Activated naive CD4-positive, alpha-beta T cell (primary cell): Measurements from ENCODE around the gene TBC1D21.

Experiments used
- DNase-seq, 4 experiments: peaks; one replicate each; lab custom pipeline; 2025; lab: John Stamatoyannopoulos, UW

TBC1D21 gene

DNA sequence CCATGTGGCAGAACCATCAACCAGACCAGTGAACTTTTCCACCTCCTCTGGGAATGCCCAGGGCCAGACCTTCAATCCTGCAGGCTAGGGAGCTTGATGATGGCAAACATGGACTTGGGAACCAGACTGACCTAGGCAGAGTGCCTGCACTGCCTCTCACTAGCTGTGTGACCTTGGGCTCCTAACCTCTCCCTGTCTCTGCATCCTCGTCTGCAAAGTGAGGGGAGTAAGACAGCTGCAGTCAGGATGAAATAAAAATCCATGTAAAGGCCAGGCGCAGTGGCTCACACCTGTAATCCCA lies 35.4 kb downstream of the TBC1D21 start:
- DNase-seq, result no peak

DNA sequence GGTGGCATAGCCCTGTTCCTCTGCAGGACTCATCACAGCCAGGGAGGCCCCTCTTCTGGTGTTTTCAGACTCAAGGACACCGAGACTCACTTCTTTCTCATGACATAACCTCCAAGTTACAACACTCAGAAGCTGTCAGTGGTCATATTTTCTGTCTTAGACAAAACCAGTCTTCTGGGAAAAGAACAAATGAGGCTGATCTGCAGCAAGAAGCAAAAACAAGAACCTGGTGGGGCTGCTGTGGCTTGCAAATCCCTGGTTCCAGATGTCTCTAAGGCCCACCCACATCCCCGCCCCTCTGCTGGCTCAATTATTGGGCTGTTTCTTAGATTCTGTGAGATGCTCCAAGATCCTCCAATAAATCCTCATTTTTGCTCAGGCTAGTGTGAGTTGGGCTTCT lies 36.3 kb downstream of the TBC1D21 start:
- no peak for DNase-seq

DNA sequence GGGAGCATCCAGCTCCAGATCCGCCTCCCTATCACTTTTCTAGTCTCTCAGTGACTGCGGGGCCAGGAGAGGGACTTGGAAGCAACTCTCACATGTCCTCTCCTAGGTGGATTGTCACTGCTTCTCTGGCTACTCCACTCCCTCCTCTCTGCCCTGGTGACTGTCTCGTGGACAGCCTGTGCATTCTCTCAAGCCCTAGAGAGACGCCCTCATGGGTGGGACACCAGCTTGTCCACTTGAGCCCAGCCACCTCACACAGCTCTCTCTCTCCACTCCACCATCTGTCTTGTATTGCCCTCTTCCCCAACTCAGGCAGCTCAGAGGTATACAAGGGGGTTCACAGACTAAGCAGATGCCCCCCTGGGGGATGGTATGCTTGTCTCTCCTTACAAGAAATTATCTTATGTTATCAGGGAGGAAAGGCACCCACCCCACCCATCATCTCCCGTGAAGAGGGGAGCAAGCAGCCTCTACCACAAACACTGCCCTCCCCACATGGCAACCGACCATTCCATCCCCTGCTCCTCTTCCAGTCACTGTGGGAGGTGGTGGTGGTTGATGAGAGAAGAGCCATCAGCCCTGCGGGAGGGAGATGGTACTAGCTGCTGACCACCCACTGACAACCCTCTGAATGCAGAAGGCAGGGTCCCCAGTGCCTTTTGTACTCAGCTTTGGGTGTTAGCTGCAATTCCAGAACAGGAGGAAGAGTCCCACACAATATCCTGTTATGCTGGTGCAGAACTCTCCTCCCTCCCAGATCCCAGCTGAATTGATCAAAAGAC lies 37.3 kb downstream of the TBC1D21 start:
- DNase-seq, result no peak

DNA sequence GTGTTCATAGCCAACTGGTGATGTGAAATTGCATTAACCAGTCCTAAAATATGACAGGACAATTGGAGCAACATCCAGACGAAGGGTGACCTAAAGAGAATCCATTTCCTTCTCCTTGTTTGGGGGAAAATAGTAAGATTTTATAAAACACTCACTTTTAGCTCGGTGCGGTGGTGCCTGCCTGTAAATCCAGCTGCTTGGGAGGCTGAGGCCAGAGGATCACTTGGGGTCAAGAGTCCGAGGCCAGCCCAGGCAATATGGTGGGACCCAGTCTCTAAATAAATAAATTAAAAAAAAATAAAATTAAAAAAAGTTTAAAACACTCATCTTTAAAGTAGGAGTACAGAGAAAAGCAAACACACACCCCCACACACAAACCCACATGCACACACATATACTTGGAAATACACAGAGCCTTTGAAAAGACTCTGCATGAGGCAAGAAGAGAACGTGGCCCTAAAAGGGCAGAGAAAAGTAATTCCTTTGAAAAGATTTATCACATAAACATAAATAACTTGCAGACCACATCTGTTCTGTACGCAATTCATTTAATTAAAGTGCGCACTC lies 38.7 kb downstream of the TBC1D21 start:
- no peak for DNase-seq

DNA sequence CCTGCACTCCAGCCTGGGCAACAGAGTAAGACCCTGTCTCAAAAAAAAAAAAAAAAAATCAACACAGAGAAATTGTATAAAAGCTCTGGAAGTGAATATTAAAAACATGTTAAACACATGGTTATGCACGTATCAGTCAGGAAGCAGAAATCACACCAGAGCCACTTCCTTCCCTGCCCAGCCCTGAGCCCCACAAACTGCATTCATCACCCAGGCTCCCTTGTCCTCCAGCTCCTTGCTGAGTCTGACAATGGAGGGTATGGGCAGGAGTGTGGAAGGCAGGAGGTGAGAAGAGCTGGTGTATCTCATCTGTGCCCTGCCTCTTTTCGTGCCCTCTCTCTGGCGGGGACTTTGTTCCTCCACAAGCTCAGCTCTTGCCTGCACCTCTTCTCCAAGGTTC lies 40.8 kb downstream of the TBC1D21 start:
- no peak for DNase-seq

DNA sequence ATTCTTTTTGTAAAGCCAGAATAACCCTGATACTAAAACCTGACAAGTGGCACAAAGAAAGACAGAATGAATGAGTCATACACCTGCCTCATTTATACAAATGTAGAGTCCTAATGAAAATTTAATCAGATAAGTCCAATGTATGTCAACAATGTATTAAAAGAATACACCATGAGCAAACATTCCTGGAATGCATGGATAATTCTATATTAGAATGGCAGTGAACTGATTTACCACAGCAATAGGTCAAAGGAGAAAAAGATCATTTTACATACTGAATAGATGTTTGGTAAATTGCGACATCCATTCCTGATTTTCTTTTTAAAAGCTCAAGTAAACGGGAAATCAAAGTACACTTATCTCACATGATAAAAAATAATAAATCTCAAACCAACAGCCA lies 41.7 kb downstream of the TBC1D21 start:
- DNase-seq, result no peak

DNA sequence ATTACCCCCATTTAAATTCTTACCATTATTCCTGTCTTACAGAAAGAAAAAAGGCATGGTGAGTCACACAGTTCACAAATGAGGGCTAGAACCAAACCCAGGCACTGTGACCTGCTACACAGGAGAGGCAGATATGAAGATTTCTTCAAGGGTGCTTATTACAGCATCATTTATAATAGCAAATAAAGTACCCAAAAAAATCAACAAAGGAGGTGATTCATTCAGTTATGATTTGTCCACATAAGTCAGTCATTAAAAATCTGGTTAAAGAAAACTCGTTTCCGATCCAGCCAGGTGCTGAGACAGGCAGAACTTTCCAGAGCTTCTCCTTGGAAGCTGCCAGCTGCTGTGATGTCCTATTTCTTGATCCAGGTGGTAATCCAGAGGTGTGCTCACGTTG lies 45.4 kb downstream of the TBC1D21 start:
- no peak for DNase-seq

DNA sequence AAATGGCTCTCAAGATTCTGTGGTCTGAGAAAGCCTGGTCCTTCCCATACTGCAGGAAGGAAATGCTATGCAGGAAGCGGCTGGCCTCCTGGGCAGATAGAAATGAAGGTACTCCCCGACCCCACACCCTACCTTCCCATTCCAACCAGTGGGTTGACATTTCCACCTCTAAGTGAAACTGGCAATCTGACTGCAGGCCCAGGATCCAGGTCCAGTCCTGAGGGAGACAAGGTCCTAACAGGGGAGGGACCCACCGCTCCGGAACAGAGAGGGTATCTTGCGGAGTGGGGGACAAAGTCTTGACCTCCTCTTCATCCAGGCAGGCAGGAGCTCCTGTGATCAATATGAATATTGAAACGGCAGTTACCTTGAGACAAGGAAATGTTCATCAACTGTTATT lies 46.3 kb downstream of the TBC1D21 start:
- DNase-seq, result no peak

DNA sequence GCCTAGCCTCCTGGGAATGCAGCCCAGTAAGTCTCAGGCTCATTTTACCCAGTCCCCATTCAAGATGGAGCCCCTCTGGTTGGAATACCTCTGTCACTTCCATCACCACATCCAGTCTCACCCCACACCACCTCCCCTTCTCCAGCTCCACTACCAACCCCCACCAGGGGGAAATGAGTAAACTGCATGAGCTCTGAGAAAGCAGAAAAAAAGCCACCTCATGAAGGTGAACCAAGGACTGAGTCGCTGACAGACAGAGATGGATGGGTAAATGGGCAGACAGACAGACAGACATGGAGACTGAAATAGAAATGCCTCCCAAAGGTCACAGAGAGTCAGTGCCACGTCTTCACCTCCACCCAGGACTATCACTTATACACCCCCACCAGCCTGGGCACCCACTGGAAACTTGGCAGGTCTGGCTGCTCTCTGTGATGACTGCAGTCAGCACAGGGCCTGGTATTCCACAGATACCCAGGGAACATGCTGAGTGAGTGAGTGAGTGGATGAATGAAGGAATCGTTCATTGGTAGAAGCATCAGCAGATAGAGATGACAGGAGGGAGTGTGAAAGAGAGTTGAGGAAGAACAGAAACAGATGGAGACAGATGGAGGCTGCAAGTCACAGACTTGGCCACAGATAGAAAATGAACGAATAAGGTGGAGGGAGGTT lies 48.0 kb downstream of the TBC1D21 start:
- no peak for DNase-seq

DNA sequence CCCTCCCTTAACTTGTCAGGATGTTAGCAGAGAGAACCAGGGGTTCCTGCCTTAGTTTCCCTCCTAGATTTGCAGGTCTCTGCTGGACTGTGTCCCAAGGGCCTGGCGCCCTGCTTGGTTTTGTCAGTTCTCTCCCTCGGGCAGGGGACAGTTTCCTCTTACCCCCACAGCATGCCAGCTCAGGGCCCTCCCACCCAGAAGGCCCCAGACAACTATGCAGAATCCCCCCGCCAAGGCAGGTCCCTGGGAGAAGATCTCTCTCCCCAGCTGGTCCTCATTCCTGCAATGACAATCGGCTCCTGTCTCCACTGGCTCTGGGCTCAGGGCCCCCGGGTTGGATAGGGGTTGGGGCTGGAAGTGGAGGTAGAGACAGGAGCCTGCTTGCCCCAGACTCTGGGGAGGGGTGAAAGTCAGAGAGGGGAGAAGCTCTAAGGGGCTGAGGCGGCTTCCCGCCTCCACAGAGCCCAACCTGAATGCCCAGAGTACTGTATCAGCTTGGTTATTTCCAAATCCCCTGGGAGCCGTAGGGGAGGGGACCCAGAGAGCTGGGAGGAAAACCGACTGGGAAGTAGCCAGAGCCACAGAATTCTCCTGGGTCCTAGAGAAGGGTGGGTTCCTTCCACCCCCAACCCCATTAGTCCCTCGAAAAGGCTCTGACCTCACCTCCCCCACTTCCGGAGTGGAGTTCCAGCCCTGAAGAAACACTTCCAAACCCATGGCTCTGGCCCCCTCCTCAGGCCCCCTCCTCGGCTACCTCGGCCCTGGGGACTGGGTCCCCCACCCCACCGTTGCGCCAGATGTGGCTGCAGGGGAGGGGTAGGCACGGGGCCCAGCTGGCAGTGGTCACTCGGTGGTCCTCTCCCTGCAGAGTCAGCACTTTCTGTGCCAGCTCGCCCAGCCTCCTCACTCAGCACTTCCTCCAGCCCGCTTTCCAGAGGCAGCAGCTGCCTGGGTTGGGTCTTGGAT lies 49.1 kb downstream of the TBC1D21 start:
- DNase-seq, result no peak

DNA sequence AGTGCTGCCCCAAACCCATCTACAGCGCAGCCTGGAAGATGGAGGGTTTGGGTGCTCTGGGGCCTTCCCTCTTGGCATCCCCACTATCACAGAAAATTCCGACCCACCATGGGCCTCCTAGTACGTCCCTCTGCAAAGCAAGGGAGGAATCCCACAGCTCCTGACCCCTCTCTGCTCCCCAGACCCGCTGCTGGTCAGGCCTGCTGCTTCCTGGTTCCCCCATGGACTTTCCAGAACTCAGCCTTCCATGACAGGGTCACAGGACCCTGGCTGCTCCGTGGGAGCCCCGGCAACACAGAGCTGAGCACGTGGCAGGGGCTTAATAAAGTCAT lies 49.8 kb downstream of the TBC1D21 start:
- DNase-seq, result no peak

DNA sequence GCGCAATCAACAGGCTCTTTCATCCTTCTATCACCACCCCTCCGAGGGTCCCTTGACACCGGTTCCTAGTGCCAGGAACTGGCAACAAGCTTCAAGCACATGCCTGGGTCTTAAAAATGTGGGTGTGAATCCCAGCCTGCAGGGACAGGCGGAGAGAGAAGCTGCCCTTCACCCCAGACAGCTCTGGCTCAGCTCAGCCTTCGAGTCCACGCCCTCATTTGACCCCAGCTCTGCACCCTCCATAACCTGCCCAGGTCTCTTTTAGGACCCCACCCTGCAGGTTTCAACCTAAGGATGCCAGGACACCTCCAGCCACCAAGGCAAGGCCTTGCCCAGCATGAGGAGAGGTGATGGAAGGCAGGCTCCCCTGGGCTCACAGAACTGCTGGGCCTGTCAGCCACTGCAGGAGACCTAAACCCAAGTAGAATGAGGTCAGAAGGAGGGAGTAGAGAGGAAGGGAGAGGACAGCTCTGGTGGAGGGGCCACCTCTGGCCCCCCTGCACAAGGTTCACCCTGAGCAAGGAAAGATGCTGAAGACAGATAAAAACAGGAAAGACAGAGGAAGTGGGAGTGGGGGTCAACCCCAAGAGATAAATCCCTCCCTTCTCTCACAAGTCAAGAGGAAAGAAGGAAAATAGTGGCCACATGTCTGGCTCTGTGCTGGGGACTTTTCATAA lies 50.3 kb downstream of the TBC1D21 start:
- DNase-seq, result no peak

DNA sequence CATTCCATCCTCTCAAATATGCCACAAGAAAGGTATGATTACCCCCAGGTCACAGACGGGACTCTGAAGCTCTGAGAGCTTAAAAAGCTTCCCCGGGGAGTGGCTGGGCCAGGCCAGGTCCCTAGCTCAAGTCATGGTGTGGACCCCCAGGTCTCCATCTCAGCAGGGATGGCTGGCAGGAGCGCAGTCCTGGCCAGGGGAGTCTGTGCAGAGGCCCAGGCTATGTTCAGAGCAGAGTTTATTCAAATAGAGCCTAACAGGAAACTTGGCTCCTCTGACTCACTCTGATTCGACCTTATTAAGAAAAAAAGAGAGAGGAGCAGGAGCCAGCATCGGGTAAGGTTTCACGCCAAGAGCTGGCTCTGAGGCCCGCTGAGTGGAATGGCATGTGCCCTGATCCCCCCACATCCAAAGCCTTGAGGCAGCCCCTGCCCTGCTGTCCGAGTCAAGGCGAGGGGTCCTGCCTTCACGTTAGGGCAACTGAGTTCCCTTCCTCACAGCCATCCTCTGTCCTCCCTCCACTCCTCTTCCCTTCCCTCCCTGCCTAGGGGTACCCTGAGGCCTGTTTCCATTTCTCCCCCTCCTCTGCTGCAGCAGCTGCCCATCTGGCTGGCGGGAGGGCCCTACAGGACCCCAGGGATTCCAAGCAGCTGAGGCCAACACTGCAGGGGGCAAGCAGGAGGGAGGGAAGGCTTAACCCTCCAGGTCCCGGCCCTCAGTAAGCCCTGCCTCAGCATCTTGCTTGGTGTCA lies 51.0 kb downstream of the TBC1D21 start:
- DNase-seq, result peak in 1 of 4 experiments; percentile 10

DNA sequence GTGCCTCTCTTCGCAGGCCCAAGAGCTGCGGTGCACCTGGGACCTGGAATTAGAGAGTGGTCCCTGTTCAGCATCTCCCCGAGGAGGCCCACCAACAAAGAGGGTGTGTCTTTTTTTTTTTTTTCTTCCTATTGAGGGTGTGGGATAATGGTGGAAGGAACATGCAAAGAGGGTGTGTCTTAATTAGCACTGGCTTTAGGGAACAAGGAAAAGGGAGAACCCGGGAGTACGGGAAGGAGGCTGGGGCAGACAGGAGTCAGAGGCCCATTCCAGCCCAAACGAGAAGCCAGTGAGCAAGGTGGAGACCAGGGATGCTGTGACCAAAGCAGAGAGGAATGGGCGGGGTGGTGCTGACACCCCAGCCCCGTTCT lies 52.5 kb downstream of the TBC1D21 start:
- no peak for DNase-seq

DNA sequence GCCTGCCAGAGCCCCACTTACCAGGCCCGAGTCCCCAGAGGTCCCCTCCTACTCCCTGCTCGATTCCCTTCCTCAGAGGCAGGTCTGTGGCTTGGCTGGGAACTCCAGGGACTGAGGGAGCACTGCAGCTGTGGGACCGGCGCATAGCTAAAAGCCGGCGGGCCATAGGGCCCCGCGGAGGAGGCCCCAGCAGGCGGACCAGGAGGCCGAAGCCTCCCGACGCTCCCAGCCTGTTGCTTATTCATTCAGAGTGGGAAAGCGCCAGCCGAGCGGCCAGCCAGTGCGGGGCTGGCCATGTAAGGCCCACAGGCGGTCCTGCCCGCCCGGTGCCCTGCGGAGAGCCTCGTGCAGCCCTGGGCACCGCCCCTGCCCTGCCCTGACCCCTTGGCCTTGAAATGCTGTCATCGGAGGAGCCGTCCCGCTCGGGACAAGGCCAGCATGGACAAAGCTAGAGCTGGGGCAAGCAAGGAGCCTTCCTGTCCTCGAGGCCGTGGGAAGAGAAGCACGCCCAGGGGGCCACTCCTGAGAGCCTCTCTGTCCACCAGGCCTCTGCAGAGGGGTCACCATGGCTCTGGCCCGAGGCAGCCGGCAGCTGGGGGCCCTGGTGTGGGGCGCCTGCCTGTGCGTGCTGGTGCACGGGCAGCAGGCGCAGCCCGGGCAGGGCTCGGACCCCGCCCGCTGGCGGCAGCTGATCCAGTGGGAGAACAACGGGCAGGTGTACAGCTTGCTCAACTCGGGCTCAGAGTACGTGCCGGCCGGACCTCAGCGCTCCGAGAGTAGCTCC lies 53.0 kb downstream of the TBC1D21 start, which contains the start of gene LOXL1:
TSS of gene LOXL1 (plus strand) at position 244 of the 784 bp plus-strand sequence. CDS start at position 566, 322 bp downstream.
- no peak for DNase-seq

DNA sequence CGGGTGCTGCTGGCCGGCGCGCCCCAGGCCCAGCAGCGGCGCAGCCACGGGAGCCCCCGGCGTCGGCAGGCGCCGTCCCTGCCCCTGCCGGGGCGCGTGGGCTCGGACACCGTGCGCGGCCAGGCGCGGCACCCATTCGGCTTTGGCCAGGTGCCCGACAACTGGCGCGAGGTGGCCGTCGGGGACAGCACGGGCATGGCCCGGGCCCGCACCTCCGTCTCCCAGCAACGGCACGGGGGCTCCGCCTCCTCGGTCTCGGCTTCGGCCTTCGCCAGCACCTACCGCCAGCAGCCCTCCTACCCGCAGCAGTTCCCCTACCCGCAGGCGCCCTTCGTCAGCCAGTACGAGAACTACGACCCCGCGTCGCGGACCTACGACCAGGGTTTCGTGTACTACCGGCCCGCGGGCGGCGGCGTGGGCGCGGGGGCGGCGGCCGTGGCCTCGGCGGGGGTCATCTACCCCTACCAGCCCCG lies 53.7 kb downstream of the TBC1D21 start:
- DNase-seq, result peak in 1 of 4 experiments; percentile 37

DNA sequence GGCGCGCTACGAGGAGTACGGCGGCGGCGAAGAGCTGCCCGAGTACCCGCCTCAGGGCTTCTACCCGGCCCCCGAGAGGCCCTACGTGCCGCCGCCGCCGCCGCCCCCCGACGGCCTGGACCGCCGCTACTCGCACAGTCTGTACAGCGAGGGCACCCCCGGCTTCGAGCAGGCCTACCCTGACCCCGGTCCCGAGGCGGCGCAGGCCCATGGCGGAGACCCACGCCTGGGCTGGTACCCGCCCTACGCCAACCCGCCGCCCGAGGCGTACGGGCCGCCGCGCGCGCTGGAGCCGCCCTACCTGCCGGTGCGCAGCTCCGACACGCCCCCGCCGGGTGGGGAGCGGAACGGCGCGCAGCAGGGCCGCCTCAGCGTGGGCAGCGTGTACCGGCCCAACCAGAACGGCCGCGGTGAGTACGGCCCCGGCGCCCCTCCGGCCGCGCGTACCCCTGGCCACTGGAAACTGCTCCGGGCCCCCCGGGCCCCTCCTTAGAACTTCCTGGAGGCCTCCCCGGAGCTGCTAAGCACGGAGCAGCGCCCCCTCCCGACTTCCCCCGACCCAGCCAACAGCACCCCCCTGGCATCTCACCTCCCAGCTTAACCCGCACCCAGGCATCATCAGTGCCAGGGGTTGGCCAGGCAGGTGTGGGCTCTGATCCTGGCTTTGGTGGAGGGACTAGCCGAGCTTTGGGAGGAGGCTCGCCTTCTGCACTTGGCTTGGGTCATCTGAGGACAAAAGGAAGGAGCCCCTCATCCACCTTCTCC lies 54.3 kb downstream of the TBC1D21 start:
- peak; percentile 52 to 80 (median 66) for DNase-seq

DNA sequence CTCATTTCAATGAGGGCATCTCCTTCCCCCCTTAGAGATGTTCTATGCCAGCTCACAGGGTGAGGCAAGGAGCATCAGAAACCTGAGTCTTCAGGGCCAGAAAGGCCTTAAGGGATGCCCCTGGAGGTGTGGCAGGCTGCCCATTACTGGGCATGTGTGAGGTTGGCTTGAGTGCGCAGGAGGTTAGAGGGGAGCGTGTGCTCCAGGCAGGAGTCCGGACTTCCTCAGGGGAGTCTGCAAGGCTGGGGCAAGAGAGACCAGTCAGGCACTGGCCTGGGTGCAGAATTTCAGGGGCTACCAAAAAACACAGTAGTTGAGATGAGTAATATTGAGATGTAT lies 54.8 kb downstream of the TBC1D21 start:
- DNase-seq, result no peak

DNA sequence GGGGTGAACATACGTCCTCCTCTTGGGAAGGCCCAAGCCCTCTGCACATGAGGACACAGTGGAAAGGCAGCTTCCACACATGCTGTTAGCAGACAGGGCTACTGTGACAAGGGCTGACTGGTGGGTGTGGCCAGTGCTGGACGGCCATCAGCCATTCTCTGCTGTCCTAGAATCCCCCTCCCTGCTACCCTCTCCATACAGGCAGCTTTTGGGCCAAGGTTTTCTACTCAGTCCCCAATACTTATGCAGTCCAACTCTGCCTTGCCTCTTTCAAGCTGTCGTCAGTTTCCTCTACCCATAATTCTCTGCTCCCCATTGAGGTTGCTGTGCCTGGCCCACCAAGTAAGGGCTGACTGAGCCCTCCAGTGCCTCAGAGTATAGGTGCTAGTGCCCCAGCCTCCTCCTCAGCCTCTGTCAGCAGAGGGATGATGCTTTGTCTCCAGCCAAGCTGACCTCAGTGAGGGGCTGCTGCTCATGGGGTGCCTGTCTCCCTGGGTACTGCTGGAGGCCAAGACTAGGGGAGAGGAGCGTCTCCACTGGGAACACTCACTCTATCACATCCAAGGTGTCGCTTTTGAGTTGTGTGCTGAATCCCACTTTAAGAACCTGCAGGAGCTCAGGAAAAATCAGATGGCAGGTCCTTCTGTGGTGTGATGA lies 55.7 kb downstream of the TBC1D21 start:
- DNase-seq, result no peak
